HL-60 (cell line): ENCODE data around the gene NHLH2.

Source experiments
- DNase-seq, 2 experiments: peaks; one replicate each; pipeline ENCODE4 v3.0.0-alpha.2; 2010 to 2020; ENCODE audit warnings: low read depth in 1 of 2, low spot score in 1 of 2
- H3K27ac ChIP-seq: fragments of 250-450 bp; sonication (Bioruptor Pico); replicated peaks from 2 replicates; pipeline ENCODE4 v1.5.1; 2020; ENCODE audit warnings: mild to moderate bottlenecking, moderate library complexity
- H3K27me3 ChIP-seq: fragments of 250-450 bp; sonication (Bioruptor Pico); 2 replicates; pipeline ENCODE4 v1.5.1; 2021; ENCODE audit warnings: mild to moderate bottlenecking, moderate library complexity; ENCODE audit not compliant: insufficient read depth, poor library complexity, severe bottlenecking
- H3K4me3 ChIP-seq: replicated peaks from 2 replicates; pipeline ENCODE4 v1.5.1; 2011; ENCODE audit warnings: mild to moderate bottlenecking, control low read depth, low read length; ENCODE audit not compliant: insufficient read depth
- CTCF ChIP-seq: IDR thresholded peaks from one replicate; pipeline ENCODE4 v1.5.1; 2011; ENCODE audit warnings: low read length, control low read depth, inconsistent platforms; ENCODE audit not compliant: insufficient read depth
- GABPA ChIP-seq: IDR thresholded peaks from 2 replicates; pipeline ENCODE4 v1.6.1; 2012; ENCODE audit warnings: low read depth
- POLR2AphosphoS5 ChIP-seq: IDR thresholded peaks from 2 replicates; pipeline ENCODE4 v1.6.1; 2012; ENCODE audit warnings: low read depth
- REST ChIP-seq: IDR thresholded peaks from 2 replicates; pipeline ENCODE4 v1.6.1; 2012; ENCODE audit warnings: low read depth; ENCODE audit not compliant: insufficient replicate concordance
- SPI1 ChIP-seq: IDR thresholded peaks from 2 replicates; pipeline ENCODE4 v1.6.1; 2012; ENCODE audit warnings: low read depth, mild to moderate bottlenecking, borderline replicate concordance

The NHLH2 gene

DNA sequence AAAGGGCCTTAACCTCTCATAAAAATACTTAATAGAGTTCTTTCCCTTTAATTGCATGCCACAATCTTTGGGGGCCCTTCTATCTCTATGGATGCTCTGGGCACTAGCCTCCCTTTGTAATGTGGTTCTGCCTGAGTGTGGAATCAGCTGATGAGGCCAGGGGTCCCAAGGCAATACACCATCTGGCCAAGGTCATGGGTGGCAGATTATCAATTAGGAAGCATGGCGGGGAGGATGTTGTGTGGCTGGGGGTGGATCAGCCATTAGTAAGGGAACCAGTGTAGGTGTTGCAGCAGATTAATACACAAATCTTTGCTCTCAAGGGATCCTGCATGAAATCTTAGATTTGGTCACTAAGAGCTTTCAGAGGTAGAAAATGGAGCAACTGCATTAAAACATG, 35.3 kb downstream of the NHLH2 start:
- no peak overlapping the region for H3K27ac ChIP-seq
- no peak for TF ChIP-seq SPI1
- no peak for TF ChIP-seq CTCF
- TF ChIP-seq REST, result no peak
- no peak for TF ChIP-seq POLR2AphosphoS5
- no peak for TF ChIP-seq GABPA
- H3K4me3 ChIP-seq, result no peak overlapping the region
- H3K27me3 ChIP-seq, result no peaks in the 10 kb centered on the region
- DNase-seq, result no peak

DNA sequence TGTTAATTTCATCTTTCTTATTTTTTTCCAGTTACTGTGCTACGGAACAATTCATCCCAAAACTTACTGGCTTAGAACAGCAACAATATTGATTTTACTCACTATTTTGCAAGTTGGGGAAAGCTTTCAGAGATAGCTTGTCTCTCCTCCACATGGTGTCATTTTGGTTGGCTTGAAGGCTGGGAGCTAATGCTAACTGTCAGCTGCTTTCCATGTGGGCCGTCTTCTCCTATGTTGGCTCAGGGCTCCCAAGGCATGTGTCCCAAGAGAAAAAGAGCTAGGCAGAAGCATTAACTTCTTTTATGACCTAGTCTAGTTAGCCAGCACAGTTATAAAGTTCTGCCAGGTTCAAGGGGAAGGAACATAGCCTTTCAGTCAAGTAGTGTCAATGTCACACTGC, 38.5 kb downstream of the NHLH2 start:
- TF ChIP-seq SPI1, result no peak
- TF ChIP-seq GABPA, result no peak
- no peak for TF ChIP-seq CTCF
- no peak for TF ChIP-seq POLR2AphosphoS5
- no peak for TF ChIP-seq REST
- DNase-seq, result no peak
- Histone ChIP-seq H3K27me3 (no peaks in the 10 kb centered on the region), H3K4me3 (no peak overlapping the region), H3K27ac (no peak overlapping the region)

DNA sequence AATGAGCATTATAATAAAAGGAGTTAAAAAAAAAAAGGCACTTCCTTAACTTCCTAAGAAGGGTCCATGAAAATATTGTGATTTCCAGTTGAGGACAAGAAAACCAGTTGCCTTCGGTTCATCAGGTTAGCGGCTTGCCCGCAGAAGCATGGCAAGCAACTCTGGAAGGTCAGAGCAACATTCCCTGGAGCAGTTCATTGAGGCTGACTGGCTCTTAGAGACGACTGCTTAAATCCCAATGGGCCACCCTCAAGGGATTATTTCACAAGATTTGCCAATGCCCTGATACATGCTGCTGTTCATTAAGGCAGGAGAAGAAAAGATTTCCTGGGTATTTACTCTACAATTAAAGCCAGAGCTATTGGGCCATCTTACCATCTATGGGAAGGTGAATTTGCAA, 43.4 kb downstream of the NHLH2 start:
- Histone ChIP-seq H3K4me3 (no peak overlapping the region), H3K27me3 (no peaks in the 10 kb centered on the region), H3K27ac (no peak overlapping the region)
- TF ChIP-seq GABPA, result no peak
- no peak for TF ChIP-seq REST
- no peak for TF ChIP-seq SPI1
- TF ChIP-seq CTCF, result no peak
- TF ChIP-seq POLR2AphosphoS5, result no peak
- no peak for DNase-seq
